ENCODE results near the gene UBXN4. TPM values are rescaled to one million over a fixed set of nuclear protein-coding genes. Genes with fewer than 3 reads are reported as not detected.

Gene UBXN4
- total RNA-seq, 1 experiment from 2014 or later: 65.9 TPM

GRCh38 chr2:135829378-135830135, 87.9 kb downstream of the UBXN4 start:
- Histone ChIP-seq H3K27me3 (ENCODE audit: low read length) (no peaks in the 10 kb centered on the region), H3K27ac (ENCODE audit: low read length) (no peak overlapping the region), H3K4me2 (ENCODE audit: low read depth, low read length, poor library complexity, severe bottlenecking) (no peak overlapping the region), H3K4me3 (ENCODE audit: low read length) (no peak overlapping the region), H3K36me3 (ENCODE audit: insufficient read depth, low read length) (no peaks in the 10 kb centered on the region), H4K20me1 (ENCODE audit: insufficient read depth, low read depth, low read length) (no peaks in the 10 kb centered on the region), H3K9ac (ENCODE audit: low read length) (no peak overlapping the region), H2AFZ (ENCODE audit: low read length) (no peak overlapping the region), H3K79me2 (ENCODE audit: low read length) (no peaks in the 10 kb centered on the region), H3K4me1 (ENCODE audit: low read length) (no peaks in the 10 kb centered on the region), H3K9me3 (ENCODE audit: low read length) (no peaks in the 10 kb centered on the region), H3K9me2 (replicated peaks; ENCODE audit: insufficient read depth, low read length) (no peaks in the 10 kb centered on the region)
- DNase-seq: no peak

- no peak overlapping the region for H3K27ac ChIP-seq (ENCODE audit: low read length)
- H3K9me3 ChIP-seq (ENCODE audit: low read length): no peaks in the 10 kb centered on the region
- H3K9me2 ChIP-seq (replicated peaks; ENCODE audit: insufficient read depth, low read length): no peaks in the 10 kb centered on the region
- H3K36me3 ChIP-seq (ENCODE audit: insufficient read depth, low read length): no peaks in the 10 kb centered on the region
- H2AFZ ChIP-seq (ENCODE audit: low read length): no peak overlapping the region
- no peak overlapping the region for H3K4me2 ChIP-seq (ENCODE audit: low read depth, low read length, poor library complexity, severe bottlenecking)
- H3K27me3 ChIP-seq (ENCODE audit: low read length): no peaks in the 10 kb centered on the region
- no peak overlapping the region for H3K9ac ChIP-seq (ENCODE audit: low read length)
- H3K4me3 ChIP-seq (ENCODE audit: low read length): no peak overlapping the region
- H3K4me1 ChIP-seq (ENCODE audit: low read length): no peaks in the 10 kb centered on the region
- no peaks in the 10 kb centered on the region for H4K20me1 ChIP-seq (ENCODE audit: insufficient read depth, low read depth, low read length)
- DNase-seq: no peak
- H3K79me2 ChIP-seq (ENCODE audit: low read length): no peaks in the 10 kb centered on the region
Measured at GRCh38 chr2:135831180-135831812, 89.6 kb downstream of the UBXN4 start.

GRCh38 chr2:135832891-135833290, 91.2 kb downstream of the UBXN4 start:
- Histone ChIP-seq H3K79me2 (ENCODE audit: low read length) (no peaks in the 10 kb centered on the region), H3K4me2 (ENCODE audit: low read depth, low read length, poor library complexity, severe bottlenecking) (no peak overlapping the region), H3K4me3 (ENCODE audit: low read length) (no peak overlapping the region), H3K9ac (ENCODE audit: low read length) (no peak overlapping the region), H3K9me3 (ENCODE audit: low read length) (no peaks in the 10 kb centered on the region), H3K4me1 (ENCODE audit: low read length) (no peaks in the 10 kb centered on the region), H4K20me1 (ENCODE audit: insufficient read depth, low read depth, low read length) (no peaks in the 10 kb centered on the region), H3K9me2 (replicated peaks; ENCODE audit: insufficient read depth, low read length) (no peaks in the 10 kb centered on the region), H3K27ac (ENCODE audit: low read length) (no peak overlapping the region), H3K36me3 (ENCODE audit: insufficient read depth, low read length) (no peaks in the 10 kb centered on the region), H3K27me3 (ENCODE audit: low read length) (no peaks in the 10 kb centered on the region), H2AFZ (ENCODE audit: low read length) (no peak overlapping the region)
- DNase-seq: no peak

Small RNAs within 50 kb of the gene (small RNA-seq; reads per million reads assigned to genes)
- not detected for gene RF00019

Other genes with a start within 250 kb of the UBXN4 start
- gene ZRANB3, start 210.6 kb upstream of the UBXN4 start, total RNA-seq (2014; rRNA removed; shearing (Covaris generic); ENCODE audit: low replicate concordance): 6.2 and 12.6 TPM in 2 replicates
- gene R3HDM1, start 210.4 kb upstream of the UBXN4 start, total RNA-seq (2014; rRNA removed; shearing (Covaris generic); ENCODE audit: low replicate concordance): 42.7 and 69.4 TPM in 2 replicates
- gene LCT, start 95.3 kb downstream of the UBXN4 start, total RNA-seq (2014; rRNA removed; shearing (Covaris generic); ENCODE audit: low replicate concordance): 0.14 and 0.19 TPM in 2 replicates
- 35.4 and 48.3 TPM in 2 replicates for gene MCM6, start 134.6 kb downstream of the UBXN4 start, total RNA-seq (2014; rRNA removed; shearing (Covaris generic); ENCODE audit: low replicate concordance)
- gene DARS1, start 243.8 kb downstream of the UBXN4 start, total RNA-seq (2014; rRNA removed; shearing (Covaris generic); ENCODE audit: low replicate concordance): 131 and 185 TPM in 2 replicates

Measured in Karpas-422 (cell line).